ENCODE results near the gene NTNG1.

The NTNG1 gene

DNA sequence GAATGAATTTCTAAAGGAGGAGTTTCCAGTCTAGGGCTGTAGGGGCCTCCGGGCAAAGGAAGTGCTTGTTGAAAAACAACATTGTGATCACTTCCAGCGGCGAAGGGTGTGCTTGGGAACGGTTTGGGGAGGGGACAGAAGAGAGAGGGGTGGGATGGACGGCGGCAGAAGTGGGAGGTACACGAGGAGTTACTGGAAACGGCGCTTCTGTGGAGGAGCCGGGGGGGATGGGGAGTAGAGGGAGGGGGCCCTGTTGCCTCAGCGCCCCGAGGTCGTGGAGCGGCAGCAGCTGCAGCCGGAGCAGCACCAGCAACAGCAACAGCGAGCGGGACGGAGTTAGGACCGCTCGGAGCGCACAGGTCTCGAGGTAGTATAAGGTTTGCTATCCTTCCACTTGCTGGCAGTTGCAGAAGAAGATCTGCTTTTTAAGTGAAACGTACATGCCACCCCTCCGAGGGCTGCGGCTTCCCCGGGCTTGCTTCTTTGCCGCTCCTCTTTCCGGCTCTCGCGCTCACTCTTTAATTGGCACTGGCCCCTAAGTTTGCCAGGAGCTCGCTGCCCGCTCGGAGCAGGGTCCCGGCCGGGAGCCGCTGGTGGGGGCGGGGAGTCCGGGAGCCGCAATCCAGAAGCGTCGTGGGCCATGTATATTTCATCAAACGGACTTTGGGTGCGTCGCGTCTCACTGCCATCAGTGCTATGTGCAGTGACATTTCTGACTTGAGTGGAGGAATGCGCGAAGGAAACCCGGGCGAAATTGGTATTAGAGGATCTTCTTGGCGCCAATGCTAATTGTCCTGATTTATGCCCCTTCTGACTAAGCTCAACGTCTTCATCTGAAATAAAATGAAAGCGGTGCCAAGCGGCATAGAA is 771 bp upstream of the NTNG1 start:
- TF ChIP-seq CTCF (IDR thresholded peaks at IDR 0.05; ENCODE audit: insufficient read depth, low read length) = no peak
- TF ChIP-seq GABPA (IDR thresholded peaks at IDR 0.05; ENCODE audit: low read depth) = no peak
- TF ChIP-seq REST (IDR thresholded peaks at IDR 0.05; ENCODE audit: insufficient replicate concordance, low read depth) = no peak
- no peak for TF ChIP-seq SPI1 (IDR thresholded peaks at IDR 0.05; ENCODE audit: borderline replicate concordance, low read depth)
- no peak for TF ChIP-seq POLR2AphosphoS5 (IDR thresholded peaks at IDR 0.05; ENCODE audit: low read depth)
- Histone ChIP-seq H3K27me3 (ENCODE audit: insufficient read depth, poor library complexity, severe bottlenecking) (peaks cover 46% of the 10 kb centered on the region), H3K27ac (replicated peaks) (no peak overlapping the region), H3K4me3 (replicated peaks; ENCODE audit: insufficient read depth, low read length) (no peak overlapping the region)
- DNase-seq (ENCODE audit: low read depth in 1 of 2, low spot score in 1 of 2) = peak in 1 of 2 experiments; percentile 18

GRCh38 chr1:107141491-107142126 is 770 bp downstream of the NTNG1 start:
- TF ChIP-seq CTCF (IDR thresholded peaks at IDR 0.05; ENCODE audit: insufficient read depth, low read length) (no peak), SPI1 (IDR thresholded peaks at IDR 0.05; ENCODE audit: borderline replicate concordance, low read depth) (no peak), POLR2AphosphoS5 (IDR thresholded peaks at IDR 0.05; ENCODE audit: low read depth) (no peak), REST (IDR thresholded peaks at IDR 0.05; ENCODE audit: insufficient replicate concordance, low read depth) (no peak), GABPA (IDR thresholded peaks at IDR 0.05; ENCODE audit: low read depth) (no peak)
- H3K27me3 ChIP-seq (ENCODE audit: insufficient read depth, poor library complexity, severe bottlenecking) = peaks cover 55% of the 10 kb centered on the region
- no peak overlapping the region for H3K27ac ChIP-seq (replicated peaks)
- H3K4me3 ChIP-seq (replicated peaks; ENCODE audit: insufficient read depth, low read length) = 0 out of 2 replicates have a peak overlapping the region, but pooled peaks have one; percentile 8
- DNase-seq (ENCODE audit: low read depth in 1 of 2, low spot score in 1 of 2) = no peak

- DNase-seq (ENCODE audit: low read depth in 1 of 2, low spot score in 1 of 2) = no peak
Measured at GRCh38 chr1:107142140-107142542, 1.3 kb downstream of the NTNG1 start.

More at GRCh38 chr1:107142140-107142542, 1.3 kb downstream of the NTNG1 start:
- no peak overlapping the region for H3K4me3 ChIP-seq (replicated peaks; ENCODE audit: insufficient read depth, low read length)
- H3K27ac ChIP-seq (replicated peaks) = no peak overlapping the region
- TF ChIP-seq CTCF (IDR thresholded peaks at IDR 0.05; ENCODE audit: insufficient read depth, low read length) (peak; percentile 29), REST (IDR thresholded peaks at IDR 0.05; ENCODE audit: insufficient replicate concordance, low read depth) (no peak)
- peaks cover 54% of the 10 kb centered on the region for H3K27me3 ChIP-seq (ENCODE audit: insufficient read depth, poor library complexity, severe bottlenecking)
